ENCODE measurements around the gene PARD6A. TPM values are rescaled to one million over a fixed set of nuclear protein-coding genes. Genes with fewer than 3 reads are reported as not detected.
A peak's percentile ranks its signal among the peaks of the same experiment; 100 is the strongest.

Gene PARD6A
- total and polyA plus RNA-seq, 2 of the 13 experiments (the other 11 are each of a cell fraction or from before 2014, with no cell fraction given), result 3.5 to 4.3 TPM

- TF ChIP-seq ZSCAN29 (CRISPR knock-in tag; conservative IDR thresholded peaks at IDR 0.05), result no peak
- TF ChIP-seq, protein P1, sequence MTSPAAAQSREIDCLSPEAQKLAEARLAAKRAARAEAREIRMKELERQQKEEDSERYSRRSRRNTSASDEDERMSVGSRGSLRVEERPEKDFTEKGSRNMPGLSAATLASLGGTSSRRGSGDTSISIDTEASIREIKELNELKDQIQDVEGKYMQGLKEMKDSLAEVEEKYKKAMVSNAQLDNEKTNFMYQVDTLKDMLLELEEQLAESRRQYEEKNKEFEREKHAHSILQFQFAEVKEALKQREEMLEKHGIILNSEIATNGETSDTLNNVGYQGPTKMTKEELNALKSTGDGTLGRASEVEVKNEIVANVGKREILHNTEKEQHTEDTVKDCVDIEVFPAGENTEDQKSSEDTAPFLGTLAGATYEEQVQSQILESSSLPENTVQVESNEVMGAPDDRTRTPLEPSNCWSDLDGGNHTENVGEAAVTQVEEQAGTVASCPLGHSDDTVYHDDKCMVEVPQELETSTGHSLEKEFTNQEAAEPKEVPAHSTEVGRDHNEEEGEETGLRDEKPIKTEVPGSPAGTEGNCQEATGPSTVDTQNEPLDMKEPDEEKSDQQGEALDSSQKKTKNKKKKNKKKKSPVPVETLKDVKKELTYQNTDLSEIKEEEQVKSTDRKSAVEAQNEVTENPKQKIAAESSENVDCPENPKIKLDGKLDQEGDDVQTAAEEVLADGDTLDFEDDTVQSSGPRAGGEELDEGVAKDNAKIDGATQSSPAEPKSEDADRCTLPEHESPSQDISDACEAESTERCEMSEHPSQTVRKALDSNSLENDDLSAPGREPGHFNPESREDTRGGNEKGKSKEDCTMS (CRISPR knock-in tag; conservative IDR thresholded peaks at IDR 0.05), result no peak
- TF ChIP-seq, protein P2, sequence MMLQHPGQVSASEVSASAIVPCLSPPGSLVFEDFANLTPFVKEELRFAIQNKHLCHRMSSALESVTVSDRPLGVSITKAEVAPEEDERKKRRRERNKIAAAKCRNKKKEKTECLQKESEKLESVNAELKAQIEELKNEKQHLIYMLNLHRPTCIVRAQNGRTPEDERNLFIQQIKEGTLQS (CRISPR knock-in tag; IDR thresholded peaks at IDR 0.05), result peak; percentile 94
- no peak for TF ChIP-seq GZF1 (CRISPR knock-in tag; IDR thresholded peaks at IDR 0.05)
- no peak for TF ChIP-seq THAP7 (CRISPR knock-in tag; IDR thresholded peaks at IDR 0.05)
- TF ChIP-seq GATAD1 (CRISPR knock-in tag; IDR thresholded peaks at IDR 0.05), result peak; percentile 87
- no peak for TF ChIP-seq PITX1 (CRISPR knock-in tag; IDR thresholded peaks at IDR 0.05)
- TF ChIP-seq ZNF33B (CRISPR knock-in tag; IDR thresholded peaks at IDR 0.05), result 0 out of 2 replicates have a peak, but pooled peaks have one; percentile 71
- no peak for TF ChIP-seq HOXA9 (CRISPR knock-in tag; IDR thresholded peaks at IDR 0.05; ENCODE audit: borderline replicate concordance)
- no peak for TF ChIP-seq ZNF264 (CRISPR knock-in tag; IDR thresholded peaks at IDR 0.05)
- peak; percentile 68; the same call in 1 of the 2 replicates for TF ChIP-seq RFX1 (IDR thresholded peaks at IDR 0.05)
- TF ChIP-seq, protein P3, sequence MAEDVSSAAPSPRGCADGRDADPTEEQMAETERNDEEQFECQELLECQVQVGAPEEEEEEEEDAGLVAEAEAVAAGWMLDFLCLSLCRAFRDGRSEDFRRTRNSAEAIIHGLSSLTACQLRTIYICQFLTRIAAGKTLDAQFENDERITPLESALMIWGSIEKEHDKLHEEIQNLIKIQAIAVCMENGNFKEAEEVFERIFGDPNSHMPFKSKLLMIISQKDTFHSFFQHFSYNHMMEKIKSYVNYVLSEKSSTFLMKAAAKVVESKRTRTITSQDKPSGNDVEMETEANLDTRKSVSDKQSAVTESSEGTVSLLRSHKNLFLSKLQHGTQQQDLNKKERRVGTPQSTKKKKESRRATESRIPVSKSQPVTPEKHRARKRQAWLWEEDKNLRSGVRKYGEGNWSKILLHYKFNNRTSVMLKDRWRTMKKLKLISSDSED (CRISPR knock-in tag; IDR thresholded peaks at IDR 0.05), result peak; percentile 92; the same call in 1 of the 2 replicates
- no peak for TF ChIP-seq ZBED4 (CRISPR knock-in tag; IDR thresholded peaks at IDR 0.05; ENCODE audit: borderline replicate concordance)
- TF ChIP-seq SYNCRIP (IDR thresholded peaks at IDR 0.05; ENCODE audit: insufficient read depth, low read depth, low read length), result no peak
- no peak for TF ChIP-seq PTBP1 (IDR thresholded peaks at IDR 0.05; ENCODE audit: low read depth, low read length, poor library complexity, severe bottlenecking)
- TF ChIP-seq, protein P4, sequence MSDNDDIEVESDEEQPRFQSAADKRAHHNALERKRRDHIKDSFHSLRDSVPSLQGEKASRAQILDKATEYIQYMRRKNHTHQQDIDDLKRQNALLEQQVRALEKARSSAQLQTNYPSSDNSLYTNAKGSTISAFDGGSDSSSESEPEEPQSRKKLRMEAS (IDR thresholded peaks at IDR 0.05), result no peak; the same call in 1 of the 2 replicates
- no peak for TF ChIP-seq ZBTB7A (CRISPR knock-in tag; IDR thresholded peaks at IDR 0.05)
- no peak for TF ChIP-seq PRPF4 (IDR thresholded peaks at IDR 0.05; ENCODE audit: low read depth, low read length, poor library complexity, severe bottlenecking)
Measured at GRCh38 chr16:67660564-67661028, at the start of gene PARD6A (continued).

Data from HepG2 (cell line).